ENCODE measurements around the gene OBSCN. TPM values are rescaled to one million over a fixed set of nuclear protein-coding genes. Genes with fewer than 3 reads are reported as not detected.

Gene OBSCN
- total and polyA plus RNA-seq, 10 of the 15 experiments (the other 5 are each of a cell fraction or from before 2014, with no cell fraction given), result 0.01 to 0.36 (median 0.08) TPM; not detected in 2

GRCh38 chr1:228304766-228305395 lies 97.0 kb downstream of the OBSCN start:
- BruUV-seq (replicated peaks), result no TSS peak
- ChIA-PET RAD21 (ENCODE audit: unreplicated experiment) (no interaction called here), POLR2A (no interaction called here), SMC1A (ENCODE audit: uncharacterized antibody, unreplicated experiment) (no interaction called here), CTCF (no interaction called here)
- intact Hi-C loops (cut with micrococcal nuclease; ENCODE audit: unreplicated experiment), result no loop called here
- no peaks in the 10 kb centered on the region for H3K4me1 ChIP-seq (ENCODE audit: control insufficient read depth, insufficient read depth, low read length)
- TF ChIP-seq NFXL1 (IDR thresholded peaks at IDR 0.05; ENCODE audit: borderline replicate concordance), result no peak
- no peak for TF ChIP-seq FOXM1 (IDR thresholded peaks at IDR 0.05; ENCODE audit: low read depth, low read length)
- TF ChIP-seq ZNF24 (IDR thresholded peaks at IDR 0.05), result no peak
- no peak for TF ChIP-seq E4F1 (IDR thresholded peaks at IDR 0.05; ENCODE audit: borderline replicate concordance, partially characterized antibody)
- TF ChIP-seq FOS (IDR thresholded peaks at IDR 0.05; ENCODE audit: borderline replicate concordance, extremely low read depth, insufficient read length), result no peak
- no peak for TF ChIP-seq TAF1 (IDR thresholded peaks at IDR 0.05; ENCODE audit: borderline replicate concordance, low read depth, low read length)
- no peak for TF ChIP-seq RBBP5 (conservative IDR thresholded peaks at IDR 0.05)
- no peak for TF ChIP-seq SREBF1 (IDR thresholded peaks at IDR 0.05; ENCODE audit: low read length)
- TF ChIP-seq EZH2 (IDR thresholded peaks at IDR 0.05; ENCODE audit: borderline replicate concordance, control insufficient read depth, low read depth, low read length), result no peak
- no peak for TF ChIP-seq PKNOX1 (IDR thresholded peaks at IDR 0.05)
- no peak for TF ChIP-seq NRF1 (conservative IDR thresholded peaks at IDR 0.05; ENCODE audit: low read depth, low read length)
- TF ChIP-seq MAX (IDR thresholded peaks at IDR 0.05; ENCODE audit: low read depth, low read length), result no peak
- TF ChIP-seq ATF7 (IDR thresholded peaks at IDR 0.05; ENCODE audit: low read depth), result no peak
- no peak for TF ChIP-seq SIX5 (IDR thresholded peaks at IDR 0.05; ENCODE audit: low read depth, low read length, severe bottlenecking)
- in situ Hi-C loops (cut with MboI), result no loop called here
- H3K4me3 ChIP-seq, result no peak overlapping the region
- peaks cover 6% of the 10 kb centered on the region for H3K9me3 ChIP-seq (replicated peaks; ENCODE audit: control insufficient read depth, insufficient read depth, low read length)
- no peak overlapping the region for H3K4me2 ChIP-seq (ENCODE audit: control insufficient read depth, insufficient read depth)
- H3K27ac ChIP-seq (ENCODE audit: control insufficient read depth, insufficient read depth), result no peak overlapping the region
- no peaks in the 10 kb centered on the region for H3K27me3 ChIP-seq (replicated peaks in 1 of 2; ENCODE audit: control insufficient read depth in 2 of 2, insufficient read depth in 2 of 2, low read length in 1 of 2)
- WGBS (ENCODE audit: insufficient coverage, insufficient replicate concordance, low lambda C conversion rate, missing lambda C conversion rate), result 44% methylated on average over 6 of the region's 6 CpGs
- no peak overlapping the region for H2AFZ ChIP-seq (ENCODE audit: control insufficient read depth, low read depth, low read length)
- ATAC-seq (no peak), FAIRE-seq (no peak), DNase-seq (ENCODE audit: low read depth, low spot score) (no peak)
- H3K9ac ChIP-seq (ENCODE audit: control insufficient read depth, insufficient read depth, low read length), result no peak overlapping the region
- no peaks in the 10 kb centered on the region for H3K36me3 ChIP-seq (ENCODE audit: control insufficient read depth in 2 of 2, insufficient read depth in 2 of 2, low read length in 1 of 2)
- H4K20me1 ChIP-seq (ENCODE audit: control insufficient read depth, insufficient read depth), result no peaks in the 10 kb centered on the region
- H3K79me2 ChIP-seq (ENCODE audit: control insufficient read depth, insufficient read depth, low read length), result no peaks in the 10 kb centered on the region
